ENCODE results near the gene ZNF536.

ZNF536 gene

GRCh38 chr19:30545752-30546151, 173.6 kb downstream of the ZNF536 start:
- peaks cover 0 to 2% of the 10 kb centered on the region in 2 donors for H3K27me3 ChIP-seq (ENCODE audit: control insufficient read depth in 1 of 2, insufficient read depth in 2 of 2, low read length in 2 of 2)
- no peak overlapping the region for H3K27ac ChIP-seq (ENCODE audit: low read length)
- no peak overlapping the region for H3K4me3 ChIP-seq (ENCODE audit: low read length in 2 of 2)
- no peaks in the 10 kb centered on the region for H3K4me1 ChIP-seq (ENCODE audit: control insufficient read depth, insufficient read depth, low read length)
- no peaks in the 10 kb centered on the region for H3K36me3 ChIP-seq (ENCODE audit: control insufficient read depth in 2 of 2, insufficient read depth in 2 of 2, low read length in 2 of 2)
- no peak overlapping the region for H3K9ac ChIP-seq (ENCODE audit: low read length in 2 of 2)
- H3K9me3 ChIP-seq (ENCODE audit: control insufficient read depth in 2 of 2, low read length in 2 of 2), result no peaks in the 10 kb centered on the region

- no peaks in the 10 kb centered on the region for H3K4me1 ChIP-seq (ENCODE audit: control insufficient read depth, insufficient read depth, low read length)
- H3K36me3 ChIP-seq (ENCODE audit: control insufficient read depth in 2 of 2, insufficient read depth in 2 of 2, low read length in 2 of 2), result no peaks in the 10 kb centered on the region
- no peaks in the 10 kb centered on the region for H3K9me3 ChIP-seq (ENCODE audit: control insufficient read depth in 2 of 2, low read length in 2 of 2)
- H3K4me3 ChIP-seq (ENCODE audit: low read length in 2 of 2), result no peak overlapping the region
- H3K9ac ChIP-seq (ENCODE audit: low read length in 2 of 2), result no peak overlapping the region
- no peaks in the 10 kb centered on the region for H3K27me3 ChIP-seq (ENCODE audit: control insufficient read depth in 1 of 2, insufficient read depth in 2 of 2, low read length in 2 of 2)
- H3K27ac ChIP-seq (ENCODE audit: low read length), result no peak overlapping the region
Measured at GRCh38 chr19:30546332-30546731, 174.1 kb downstream of the ZNF536 start.

GRCh38 chr19:30547246-30547645, 175.1 kb downstream of the ZNF536 start:
- H3K9ac ChIP-seq (ENCODE audit: low read length in 2 of 2), result no peak overlapping the region
- H3K27ac ChIP-seq (ENCODE audit: low read length), result no peak overlapping the region

GRCh38 chr19:30549151-30549550, 177.0 kb downstream of the ZNF536 start:
- no peak overlapping the region for H3K27ac ChIP-seq (ENCODE audit: low read length)
- H3K4me3 ChIP-seq (ENCODE audit: low read length in 2 of 2), result no peak overlapping the region
- no peaks in the 10 kb centered on the region for H3K36me3 ChIP-seq (ENCODE audit: control insufficient read depth in 2 of 2, insufficient read depth in 2 of 2, low read length in 2 of 2)
- no peaks in the 10 kb centered on the region for H3K4me1 ChIP-seq (ENCODE audit: control insufficient read depth, insufficient read depth, low read length)
- no peaks in the 10 kb centered on the region for H3K27me3 ChIP-seq (ENCODE audit: control insufficient read depth in 1 of 2, insufficient read depth in 2 of 2, low read length in 2 of 2)
- H3K9ac ChIP-seq (ENCODE audit: low read length in 2 of 2), result no peak overlapping the region
- H3K9me3 ChIP-seq (ENCODE audit: control insufficient read depth in 2 of 2, low read length in 2 of 2), result no peaks in the 10 kb centered on the region

More at GRCh38 chr19:30547246-30547645, 175.1 kb downstream of the ZNF536 start:
- Histone ChIP-seq H3K9me3 (ENCODE audit: control insufficient read depth in 2 of 2, low read length in 2 of 2) (no peaks in the 10 kb centered on the region), H3K4me3 (ENCODE audit: low read length in 2 of 2) (no peak overlapping the region), H3K27me3 (ENCODE audit: control insufficient read depth in 1 of 2, insufficient read depth in 2 of 2, low read length in 2 of 2) (no peaks in the 10 kb centered on the region), H3K4me1 (ENCODE audit: control insufficient read depth, insufficient read depth, low read length) (no peaks in the 10 kb centered on the region), H3K36me3 (ENCODE audit: control insufficient read depth in 2 of 2, insufficient read depth in 2 of 2, low read length in 2 of 2) (no peaks in the 10 kb centered on the region)

GRCh38 chr19:30551271-30551670, 179.1 kb downstream of the ZNF536 start:
- H3K27me3 ChIP-seq (ENCODE audit: control insufficient read depth in 1 of 2, insufficient read depth in 2 of 2, low read length in 2 of 2), result peaks cover 0 to 2% of the 10 kb centered on the region in 2 donors
- no peaks in the 10 kb centered on the region for H3K4me1 ChIP-seq (ENCODE audit: control insufficient read depth, insufficient read depth, low read length)
- H3K9me3 ChIP-seq (ENCODE audit: control insufficient read depth in 2 of 2, low read length in 2 of 2), result no peaks in the 10 kb centered on the region
- H3K36me3 ChIP-seq (ENCODE audit: control insufficient read depth in 2 of 2, insufficient read depth in 2 of 2, low read length in 2 of 2), result no peaks in the 10 kb centered on the region
- no peak overlapping the region for H3K27ac ChIP-seq (ENCODE audit: low read length)
- H3K4me3 ChIP-seq (ENCODE audit: low read length in 2 of 2), result no peak overlapping the region
- no peak overlapping the region for H3K9ac ChIP-seq (ENCODE audit: low read length in 2 of 2)

- H3K36me3 ChIP-seq (ENCODE audit: control insufficient read depth in 2 of 2, insufficient read depth in 2 of 2, low read length in 2 of 2), result no peaks in the 10 kb centered on the region
- H3K4me3 ChIP-seq (ENCODE audit: low read length in 2 of 2), result no peak overlapping the region
- H3K27me3 ChIP-seq (ENCODE audit: control insufficient read depth in 1 of 2, insufficient read depth in 2 of 2, low read length in 2 of 2), result peaks cover 0 to 2% of the 10 kb centered on the region in 2 donors
- no peak overlapping the region for H3K9ac ChIP-seq (ENCODE audit: low read length in 2 of 2)
- H3K4me1 ChIP-seq (ENCODE audit: control insufficient read depth, insufficient read depth, low read length), result peaks cover 7% of the 10 kb centered on the region
- H3K27ac ChIP-seq (ENCODE audit: low read length), result no peak overlapping the region
- H3K9me3 ChIP-seq (ENCODE audit: control insufficient read depth in 2 of 2, low read length in 2 of 2), result no peaks in the 10 kb centered on the region
Measured at GRCh38 chr19:30552593-30552992, 180.4 kb downstream of the ZNF536 start.

GRCh38 chr19:30555075-30555790, 183.0 kb downstream of the ZNF536 start:
- H3K4me1 ChIP-seq (ENCODE audit: control insufficient read depth, insufficient read depth, low read length), result peaks cover 7% of the 10 kb centered on the region
- H3K9me3 ChIP-seq (ENCODE audit: control insufficient read depth in 2 of 2, low read length in 2 of 2), result no peaks in the 10 kb centered on the region
- peaks cover 0 to 7% of the 10 kb centered on the region in 2 donors for H3K27me3 ChIP-seq (ENCODE audit: control insufficient read depth in 1 of 2, insufficient read depth in 2 of 2, low read length in 2 of 2)
- no peak overlapping the region for H3K9ac ChIP-seq (ENCODE audit: low read length in 2 of 2)
- no peak overlapping the region for H3K4me3 ChIP-seq (ENCODE audit: low read length in 2 of 2)
- no peaks in the 10 kb centered on the region for H3K36me3 ChIP-seq (ENCODE audit: control insufficient read depth in 2 of 2, insufficient read depth in 2 of 2, low read length in 2 of 2)
- H3K27ac ChIP-seq (ENCODE audit: low read length), result no peak overlapping the region

GRCh38 chr19:30555791-30556110, 183.6 kb downstream of the ZNF536 start:
- Histone ChIP-seq H3K4me1 (ENCODE audit: control insufficient read depth, insufficient read depth, low read length) (peaks cover 7% of the 10 kb centered on the region), H3K27ac (ENCODE audit: low read length) (no peak overlapping the region), H3K4me3 (ENCODE audit: low read length in 2 of 2) (no peak overlapping the region), H3K9me3 (ENCODE audit: control insufficient read depth in 2 of 2, low read length in 2 of 2) (no peaks in the 10 kb centered on the region), H3K9ac (ENCODE audit: low read length in 2 of 2) (no peak overlapping the region), H3K36me3 (ENCODE audit: control insufficient read depth in 2 of 2, insufficient read depth in 2 of 2, low read length in 2 of 2) (no peaks in the 10 kb centered on the region), H3K27me3 (ENCODE audit: control insufficient read depth in 1 of 2, insufficient read depth in 2 of 2, low read length in 2 of 2) (peaks cover 0 to 7% of the 10 kb centered on the region in 2 donors)

GRCh38 chr19:30556230-30556711, 184.1 kb downstream of the ZNF536 start:
- H3K9me3 ChIP-seq (ENCODE audit: control insufficient read depth in 2 of 2, low read length in 2 of 2), result no peaks in the 10 kb centered on the region
- H3K9ac ChIP-seq (ENCODE audit: low read length in 2 of 2), result no peak overlapping the region
- H3K27ac ChIP-seq (ENCODE audit: low read length), result no peak overlapping the region
- H3K36me3 ChIP-seq (ENCODE audit: control insufficient read depth in 2 of 2, insufficient read depth in 2 of 2, low read length in 2 of 2), result no peaks in the 10 kb centered on the region
- no peak overlapping the region for H3K4me3 ChIP-seq (ENCODE audit: low read length in 2 of 2)
- peaks cover 0 to 8% of the 10 kb centered on the region in 2 donors for H3K27me3 ChIP-seq (ENCODE audit: control insufficient read depth in 1 of 2, insufficient read depth in 2 of 2, low read length in 2 of 2)
- peaks cover 7% of the 10 kb centered on the region for H3K4me1 ChIP-seq (ENCODE audit: control insufficient read depth, insufficient read depth, low read length)

GRCh38 chr19:30557212-30557611, 185.0 kb downstream of the ZNF536 start:
- no peak overlapping the region for H3K9ac ChIP-seq (ENCODE audit: low read length in 2 of 2)
- no peaks in the 10 kb centered on the region for H3K9me3 ChIP-seq (ENCODE audit: control insufficient read depth in 2 of 2, low read length in 2 of 2)
- peaks cover 0 to 9% of the 10 kb centered on the region in 2 donors for H3K27me3 ChIP-seq (ENCODE audit: control insufficient read depth in 1 of 2, insufficient read depth in 2 of 2, low read length in 2 of 2)
- H3K4me1 ChIP-seq (ENCODE audit: control insufficient read depth, insufficient read depth, low read length), result peaks cover 7% of the 10 kb centered on the region
- no peak overlapping the region for H3K4me3 ChIP-seq (ENCODE audit: low read length in 2 of 2)
- no peaks in the 10 kb centered on the region for H3K36me3 ChIP-seq (ENCODE audit: control insufficient read depth in 2 of 2, insufficient read depth in 2 of 2, low read length in 2 of 2)
- no peak overlapping the region for H3K27ac ChIP-seq (ENCODE audit: low read length)

- Histone ChIP-seq H3K9me3 (ENCODE audit: control insufficient read depth in 2 of 2, low read length in 2 of 2) (no peaks in the 10 kb centered on the region), H3K27ac (ENCODE audit: low read length) (no peak overlapping the region), H3K27me3 (ENCODE audit: control insufficient read depth in 1 of 2, insufficient read depth in 2 of 2, low read length in 2 of 2) (peaks cover 0 to 9% of the 10 kb centered on the region in 2 donors), H3K9ac (ENCODE audit: low read length in 2 of 2) (no peak overlapping the region), H3K4me3 (ENCODE audit: low read length in 2 of 2) (no peak overlapping the region), H3K36me3 (ENCODE audit: control insufficient read depth in 2 of 2, insufficient read depth in 2 of 2, low read length in 2 of 2) (no peaks in the 10 kb centered on the region), H3K4me1 (ENCODE audit: control insufficient read depth, insufficient read depth, low read length) (peaks cover 7% of the 10 kb centered on the region)
Measured at GRCh38 chr19:30557927-30558557, 185.9 kb downstream of the ZNF536 start.
